Brain microvascular endothelial cell (primary cell): ENCODE results near the gene RNF123.

Experiments
- DNase-seq: peaks from one replicate; pipeline ENCODE4 v3.0.0-alpha.2; 2020
- H3K27ac ChIP-seq: fragments of 250-450 bp; sonication (Bioruptor Pico); 2 replicates; pipeline ENCODE4 v1.5.1; 2020; ENCODE audit warnings: mild to moderate bottlenecking, moderate library complexity
- H3K27me3 ChIP-seq: fragments of 250-450 bp; sonication (Bioruptor Pico); replicated peaks from 2 replicates; pipeline ENCODE4 v1.5.1; 2020; ENCODE audit warnings: mild to moderate bottlenecking
- H3K36me3 ChIP-seq: fragments of 250-450 bp; sonication (Bioruptor Pico); replicated peaks from 2 replicates; pipeline ENCODE4 v1.5.1; 2020; ENCODE audit warnings: mild to moderate bottlenecking
- H3K4me3 ChIP-seq: 2 replicates; pipeline ENCODE4 v1.5.1; 2011; ENCODE audit warnings: low read depth, mild to moderate bottlenecking, control low read depth, low read length, moderate library complexity
- CTCF ChIP-seq: IDR thresholded peaks from 2 replicates; pipeline ENCODE4 v1.5.1; 2011; ENCODE audit warnings: low read depth, mild to moderate bottlenecking, moderate library complexity, low read length, control low read depth, inconsistent platforms; ENCODE audit errors: missing control alignments
- in situ Hi-C: cut with HindIII; loops from 2 replicates; pipeline ENCODE4 v1.10.0; 2017; ENCODE audit warnings: low sequenced_read_pairs, low pct_ligation_motif_present

The RNF123 gene

GRCh38 chr3:49689046-49689907 lies at the start of gene RNF123, which contains the start of gene MST1:
Gene RNF123, plus strand, starts transcription at chr3:49689557. Its CDS starts 1,609 bp downstream, at chr3:49691166.
Gene MST1, minus strand, starts transcription at chr3:49689474. Its CDS starts 783 bp downstream, at chr3:49688691.
- in situ Hi-C loops: no loop called here
- Histone ChIP-seq H3K36me3 (peaks cover 4% of the 10 kb centered on the region), H3K27me3 (no peaks in the 10 kb centered on the region), H3K4me3 (peak within 1 kb of the TSS; percentile 94), H3K27ac (peak within 1 kb of the TSS; percentile 46)
- DNase-seq: peak; percentile 79
- TF ChIP-seq CTCF: peak; percentile 51

- Histone ChIP-seq H3K36me3 (no peaks in the 10 kb centered on the region), H3K4me3 (no peak overlapping the region), H3K27me3 (no peaks in the 10 kb centered on the region), H3K27ac (no peak overlapping the region)
- no peak for TF ChIP-seq CTCF
- no peak for DNase-seq
- in situ Hi-C loops: no loop called here
Observed at GRCh38 chr3:49641292-49641691, 48.1 kb upstream of the RNF123 start.

- H3K27me3 ChIP-seq: no peaks in the 10 kb centered on the region
- no peak for TF ChIP-seq CTCF
- no peaks in the 10 kb centered on the region for H3K36me3 ChIP-seq
- DNase-seq: no peak
- in situ Hi-C loops: no loop called here
- no peak overlapping the region for H3K4me3 ChIP-seq
- no peak overlapping the region for H3K27ac ChIP-seq
Observed at GRCh38 chr3:49641921-49642707, 47.2 kb upstream of the RNF123 start.

GRCh38 chr3:49642708-49643145 lies 46.6 kb upstream of the RNF123 start:
- H3K27ac ChIP-seq: no peak overlapping the region
- H3K4me3 ChIP-seq: no peak overlapping the region
- DNase-seq: no peak
- TF ChIP-seq CTCF: no peak
- in situ Hi-C loops: no loop called here
- H3K27me3 ChIP-seq: no peaks in the 10 kb centered on the region
- no peaks in the 10 kb centered on the region for H3K36me3 ChIP-seq

GRCh38 chr3:49644684-49645083 lies 44.7 kb upstream of the RNF123 start:
- Histone ChIP-seq H3K36me3 (no peaks in the 10 kb centered on the region), H3K27ac (no peak overlapping the region), H3K27me3 (no peaks in the 10 kb centered on the region), H3K4me3 (no peak overlapping the region)
- no peak for DNase-seq
- no peak for TF ChIP-seq CTCF
- in situ Hi-C loops: no loop called here
